GM23338 (cell line): Measurements from ENCODE around the gene P2RY4. TPM values are rescaled to one million over a fixed set of nuclear protein-coding genes. Genes with fewer than 3 reads are reported as not detected.
"Not testable (repeated sequence)": the region's sequence is repeated elsewhere in the genome, so short reads cannot be mapped to it uniquely, and the experiment has no call there.

ENCODE experiments used
- ATAC-seq: fragments of 200-7000 bp; cut with Tn5 transposase; 3 replicates; pipeline ENCODE4 v1.9.1; 2020
- DNase-seq: peaks from one replicate; pipeline ENCODE4 v3.0.0-alpha.2; 2015; ENCODE audit warnings: low spot score
- H2AFZ ChIP-seq: fragments of 200-600 bp; sonication (generic); 2 replicates; pipeline ENCODE4 v1.8.0; 2016; ENCODE audit warnings: antibody characterized with exemption, mild to moderate bottlenecking, moderate library complexity
- H3F3A ChIP-seq: fragments of 200-600 bp; sonication (generic); replicated peaks from 2 replicates; pipeline ENCODE4 v1.8.0; 2017; ENCODE audit warnings: antibody characterized with exemption, mixed run types, low read depth
- H3K27ac ChIP-seq: fragments of 200-600 bp; sonication (generic); 2 replicates; pipeline ENCODE4 v1.6.1; 2016; ENCODE audit warnings: low read depth
- H3K27me3 ChIP-seq: fragments of 200-600 bp; sonication (generic); 2 replicates; pipeline ENCODE4 v1.8.0; 2016; ENCODE audit warnings: mild to moderate bottlenecking, mixed run types, moderate library complexity; ENCODE audit not compliant: insufficient read depth
- H3K36me3 ChIP-seq: fragments of 200-600 bp; sonication (generic); 2 replicates; pipeline ENCODE4 v1.8.0; 2016; ENCODE audit warnings: mild to moderate bottlenecking; ENCODE audit not compliant: insufficient read depth
- H3K4me1 ChIP-seq: fragments of 200-600 bp; sonication (generic); 2 replicates; pipeline ENCODE4 v1.8.0; 2016; ENCODE audit warnings: mild to moderate bottlenecking, moderate library complexity; ENCODE audit not compliant: insufficient read depth
- H3K4me2 ChIP-seq: fragments of 200-600 bp; sonication (generic); 2 replicates; pipeline ENCODE4 v1.7.1; 2017; ENCODE audit warnings: mixed run types
- H3K4me3 ChIP-seq: fragments of 200-600 bp; sonication (generic); 2 replicates; pipeline ENCODE4 v1.6.1; 2016; ENCODE audit warnings: mixed run types
- H3K79me2 ChIP-seq: fragments of 200-600 bp; sonication (generic); replicated peaks from 2 replicates; pipeline ENCODE4 v1.8.0; 2017; ENCODE audit warnings: mild to moderate bottlenecking; ENCODE audit not compliant: insufficient read depth
- H3K9me2 ChIP-seq: fragments of 200-600 bp; sonication (generic); 2 replicates; pipeline ENCODE4 v1.8.0; 2017; ENCODE audit not compliant: insufficient read depth
- H4K20me1 ChIP-seq: fragments of 200-600 bp; sonication (generic); replicated peaks from 2 replicates; pipeline ENCODE4 v1.8.0; 2017; ENCODE audit warnings: mild to moderate bottlenecking; ENCODE audit not compliant: insufficient read depth
- H3K27ac Mint-ChIP-seq: 2 replicates; pipeline ENCODE4 v1.8.0; 2020; ENCODE audit warnings: inconsistent platforms, mild to moderate bottlenecking, moderate library complexity, mixed read lengths
- H3K27me3 Mint-ChIP-seq: 3 replicates; pipeline ENCODE4 v1.8.0; 2022; ENCODE audit warnings: low read depth, mild to moderate bottlenecking, moderate library complexity, mixed read lengths, inconsistent platforms; ENCODE audit not compliant: insufficient read depth, poor library complexity
- H3K36me3 Mint-ChIP-seq: 3 replicates; pipeline ENCODE4 v1.8.0; 2021; ENCODE audit warnings: low read depth, mild to moderate bottlenecking, inconsistent platforms, moderate library complexity, mixed read lengths
- H3K4me1 Mint-ChIP-seq: 3 replicates; pipeline ENCODE4 v1.8.0; 2020; ENCODE audit warnings: mild to moderate bottlenecking, inconsistent platforms, mixed read lengths
- H3K4me3 Mint-ChIP-seq: 3 replicates; pipeline ENCODE4 v1.8.0; 2021; ENCODE audit warnings: moderate library complexity, mild to moderate bottlenecking, inconsistent platforms, mixed read lengths
- H3K9me3 Mint-ChIP-seq: 3 replicates; pipeline ENCODE4 v1.8.0; 2020; ENCODE audit warnings: moderate library complexity, mild to moderate bottlenecking, inconsistent platforms, mixed read lengths
- CTCF ChIP-seq, 2 experiments: fragments of 200-600 bp in 1 of 2; sonication (generic) in 1 of 2; conservative IDR thresholded peaks; 2 replicates each; pipeline versions ENCODE4 v1.5.1 to v1.6.1; 2016 to 2017; ENCODE audit warnings: antibody characterized with exemption in 2 of 2, low read depth in 2 of 2, mild to moderate bottlenecking in 2 of 2, moderate library complexity in 1 of 2
- ETS1 ChIP-seq: IDR thresholded peaks from 2 replicates; pipeline ENCODE4 v1.6.1; 2016; ENCODE audit warnings: antibody characterized with exemption
- ZNF462 ChIP-seq: fragments of 250-450 bp; sonication (Bioruptor Pico); IDR thresholded peaks from 2 replicates; pipeline ENCODE4 v1.5.0; 2020; ENCODE audit warnings: mild to moderate bottlenecking, moderate library complexity
- polyA plus RNA-seq: library from polyadenylated mRNA; unstranded; fragments of >200 nt; fragmentation: Nextera tagmentation; extraction: Ambion mirVana; gene quantifications from 2 replicates; pipeline ENCODE4 v1.2.1, GENCODE V29; 2016
- total RNA-seq: library from RNA; depleted of rRNA; stranded (reverse); fragments of >200 nt; shearing (Covaris generic); gene quantifications from 2 replicates; pipeline ENCODE4 v1.2.3, GENCODE V29; 2014

Gene P2RY4
- total and polyA plus RNA-seq, 2 experiments from 2014 or later, result 0.73 TPM; not detected in 1

GRCh38 chrX:70244881-70245280, 15.1 kb downstream of the P2RY4 start (continued):
- TF ChIP-seq CTCF (conservative IDR thresholded peaks at IDR 0.05; ENCODE audit: low read depth in 2 of 2) (no peak), ZNF462 (CRISPR knock-in tag) (no peak), ETS1 (no peak)

GRCh38 chrX:70243601-70244000, 16.4 kb downstream of the P2RY4 start:
- ATAC-seq, H3K36me3 Mint-ChIP-seq, H3K4me2 ChIP-seq, H3K9me2 ChIP-seq, H3K27ac Mint-ChIP-seq, H3K79me2 ChIP-seq, DNase-seq, H2AFZ ChIP-seq, H3K9me3 Mint-ChIP-seq, H4K20me1 ChIP-seq, H3K27ac ChIP-seq, H3K27me3 Mint-ChIP-seq, H3F3A ChIP-seq, H3K4me3 ChIP-seq, H3K4me3 Mint-ChIP-seq, H3K36me3 ChIP-seq, H3K27me3 ChIP-seq, H3K4me1 ChIP-seq: not testable (repeated sequence)
- H3K4me1 Mint-ChIP-seq, result peaks cover 12% of the 10 kb centered on the region
